PC-9 (cell line): ENCODE measurements around the gene SLC25A27.

Source experiments
- EZH2 ChIP-seq: fragments of 200-600 bp; sonication (generic); IDR thresholded peaks from 2 replicates; pipeline ENCODE4 v1.8.0; 2017; ENCODE audit warnings: antibody characterized with exemption, low read depth
- TF ChIP-seq, protein P1 (sequence below): fragments of 200-600 bp; sonication (generic); conservative IDR thresholded peaks from 2 replicates; pipeline ENCODE4 v1.6.1; 2017; ENCODE audit warnings: mixed run types, antibody characterized with exemption, mild to moderate bottlenecking, moderate library complexity

DNA sequence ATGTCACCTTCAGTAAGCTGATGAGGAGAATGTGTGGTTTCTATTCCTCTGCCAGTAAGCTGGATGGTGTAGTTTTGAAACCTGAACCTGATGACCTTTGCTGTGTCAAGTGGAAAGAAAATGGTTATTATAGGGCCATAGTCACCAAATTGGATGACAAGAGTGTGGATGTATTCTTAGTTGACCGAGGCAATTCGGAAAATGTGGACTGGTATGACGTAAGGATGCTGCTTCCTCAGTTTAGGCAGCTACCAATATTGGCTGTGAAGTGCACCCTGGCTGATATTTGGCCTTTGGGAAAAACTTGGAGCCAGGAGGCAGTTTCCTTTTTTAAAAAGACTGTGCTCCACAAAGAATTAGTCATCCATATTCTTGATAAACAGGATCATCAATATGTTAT is 36.9 kb downstream of the SLC25A27 start:
- TF ChIP-seq, protein P1, sequence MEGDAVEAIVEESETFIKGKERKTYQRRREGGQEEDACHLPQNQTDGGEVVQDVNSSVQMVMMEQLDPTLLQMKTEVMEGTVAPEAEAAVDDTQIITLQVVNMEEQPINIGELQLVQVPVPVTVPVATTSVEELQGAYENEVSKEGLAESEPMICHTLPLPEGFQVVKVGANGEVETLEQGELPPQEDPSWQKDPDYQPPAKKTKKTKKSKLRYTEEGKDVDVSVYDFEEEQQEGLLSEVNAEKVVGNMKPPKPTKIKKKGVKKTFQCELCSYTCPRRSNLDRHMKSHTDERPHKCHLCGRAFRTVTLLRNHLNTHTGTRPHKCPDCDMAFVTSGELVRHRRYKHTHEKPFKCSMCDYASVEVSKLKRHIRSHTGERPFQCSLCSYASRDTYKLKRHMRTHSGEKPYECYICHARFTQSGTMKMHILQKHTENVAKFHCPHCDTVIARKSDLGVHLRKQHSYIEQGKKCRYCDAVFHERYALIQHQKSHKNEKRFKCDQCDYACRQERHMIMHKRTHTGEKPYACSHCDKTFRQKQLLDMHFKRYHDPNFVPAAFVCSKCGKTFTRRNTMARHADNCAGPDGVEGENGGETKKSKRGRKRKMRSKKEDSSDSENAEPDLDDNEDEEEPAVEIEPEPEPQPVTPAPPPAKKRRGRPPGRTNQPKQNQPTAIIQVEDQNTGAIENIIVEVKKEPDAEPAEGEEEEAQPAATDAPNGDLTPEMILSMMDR, result no peak
- no peak for TF ChIP-seq EZH2
